ENCODE results near the gene CCNI2. TPM values are rescaled to one million over a fixed set of nuclear protein-coding genes. Genes with fewer than 3 reads are reported as not detected.

The CCNI2 gene
- total and polyA plus RNA-seq, 10 of the 15 experiments (the other 5 are each of a cell fraction or from before 2014, with no cell fraction given) = 1.8 to 8.0 (median 3.2) TPM

DNA sequence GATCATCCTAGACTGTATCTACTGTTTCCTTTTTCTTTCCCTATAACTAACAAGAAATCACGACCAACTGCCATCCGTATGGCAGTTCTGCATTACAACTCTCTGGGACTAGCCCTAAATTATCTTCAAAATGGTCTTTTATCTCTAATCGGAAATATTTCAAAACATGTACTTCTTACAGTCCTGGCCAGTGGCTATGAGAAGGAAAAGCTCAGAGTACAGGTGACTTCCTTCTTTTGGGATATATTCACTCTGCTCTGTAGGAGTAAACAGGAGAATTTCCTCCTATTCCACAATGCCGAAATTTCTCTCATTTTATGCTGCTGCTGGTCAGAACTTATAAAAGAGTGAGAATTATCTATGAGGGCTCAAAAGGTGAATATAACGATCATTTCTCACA is 31.6 kb downstream of the CCNI2 start (continued):
- TF ChIP-seq CHD4 (IDR thresholded peaks at IDR 0.05) = no peak
- TF ChIP-seq SIX5 (IDR thresholded peaks at IDR 0.05; ENCODE audit: low read depth, low read length, severe bottlenecking) = no peak
- TF ChIP-seq ZBED1 (IDR thresholded peaks at IDR 0.05; ENCODE audit: borderline replicate concordance) = no peak
- TF ChIP-seq SUPT20H (IDR thresholded peaks at IDR 0.05; ENCODE audit: borderline replicate concordance, control insufficient read depth, low read depth, low read length) = no peak
- TF ChIP-seq WRNIP1 (IDR thresholded peaks at IDR 0.05; ENCODE audit: borderline replicate concordance, low read depth, low read length) = no peak
- TF ChIP-seq SMAD5 (IDR thresholded peaks at IDR 0.05; ENCODE audit: low read depth) = no peak
- TF ChIP-seq, protein P1, sequence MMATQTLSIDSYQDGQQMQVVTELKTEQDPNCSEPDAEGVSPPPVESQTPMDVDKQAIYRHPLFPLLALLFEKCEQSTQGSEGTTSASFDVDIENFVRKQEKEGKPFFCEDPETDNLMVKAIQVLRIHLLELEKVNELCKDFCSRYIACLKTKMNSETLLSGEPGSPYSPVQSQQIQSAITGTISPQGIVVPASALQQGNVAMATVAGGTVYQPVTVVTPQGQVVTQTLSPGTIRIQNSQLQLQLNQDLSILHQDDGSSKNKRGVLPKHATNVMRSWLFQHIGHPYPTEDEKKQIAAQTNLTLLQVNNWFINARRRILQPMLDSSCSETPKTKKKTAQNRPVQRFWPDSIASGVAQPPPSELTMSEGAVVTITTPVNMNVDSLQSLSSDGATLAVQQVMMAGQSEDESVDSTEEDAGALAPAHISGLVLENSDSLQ (IDR thresholded peaks at IDR 0.05) = no peak
- no peak for TF ChIP-seq NFYA (IDR thresholded peaks at IDR 0.05; ENCODE audit: borderline replicate concordance, low read depth, low read length)
- no peak for TF ChIP-seq SIN3A (IDR thresholded peaks at IDR 0.05; ENCODE audit: low read depth, low read length)
- TF ChIP-seq YY1 (IDR thresholded peaks at IDR 0.05; ENCODE audit: low read depth, low read length) = no peak

DNA sequence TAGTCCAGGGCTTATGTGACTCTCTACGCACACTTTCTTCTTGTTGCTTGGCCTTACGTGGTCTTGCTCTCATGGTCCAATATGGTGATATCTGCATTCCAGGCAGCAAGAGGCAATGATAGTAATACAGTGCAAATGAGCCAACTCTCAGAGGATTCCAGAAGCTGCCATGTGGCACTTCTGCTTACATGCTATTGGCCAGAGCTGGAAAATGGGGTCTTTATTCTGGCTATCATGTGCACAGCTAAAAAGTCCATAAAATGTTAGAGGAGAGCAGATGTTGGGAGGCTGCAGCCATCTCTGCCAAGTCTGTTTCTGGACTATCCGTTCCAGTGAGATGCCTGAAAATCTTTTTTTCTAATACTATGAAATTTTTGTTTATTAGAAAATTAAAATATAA is 32.7 kb downstream of the CCNI2 start:
- no peak overlapping the region for H3K4me3 ChIP-seq
- BruUV-seq (replicated peaks) = no TSS peak
- TF ChIP-seq POLR2A (IDR thresholded peaks at IDR 0.05; ENCODE audit: low read depth, low read length) = no peak
- TF ChIP-seq, protein P2, sequence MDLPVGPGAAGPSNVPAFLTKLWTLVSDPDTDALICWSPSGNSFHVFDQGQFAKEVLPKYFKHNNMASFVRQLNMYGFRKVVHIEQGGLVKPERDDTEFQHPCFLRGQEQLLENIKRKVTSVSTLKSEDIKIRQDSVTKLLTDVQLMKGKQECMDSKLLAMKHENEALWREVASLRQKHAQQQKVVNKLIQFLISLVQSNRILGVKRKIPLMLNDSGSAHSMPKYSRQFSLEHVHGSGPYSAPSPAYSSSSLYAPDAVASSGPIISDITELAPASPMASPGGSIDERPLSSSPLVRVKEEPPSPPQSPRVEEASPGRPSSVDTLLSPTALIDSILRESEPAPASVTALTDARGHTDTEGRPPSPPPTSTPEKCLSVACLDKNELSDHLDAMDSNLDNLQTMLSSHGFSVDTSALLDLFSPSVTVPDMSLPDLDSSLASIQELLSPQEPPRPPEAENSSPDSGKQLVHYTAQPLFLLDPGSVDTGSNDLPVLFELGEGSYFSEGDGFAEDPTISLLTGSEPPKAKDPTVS (IDR thresholded peaks at IDR 0.05; ENCODE audit: low read depth, low read length) = no peak
- TF ChIP-seq NBN (IDR thresholded peaks at IDR 0.05) = no peak
- no peak for TF ChIP-seq TCF7 (IDR thresholded peaks at IDR 0.05; ENCODE audit: borderline replicate concordance)
- TF ChIP-seq ZSCAN29 (IDR thresholded peaks at IDR 0.05) = no peak
- no peak for TF ChIP-seq CHD1 (IDR thresholded peaks at IDR 0.05; ENCODE audit: low read depth, low read length)
- peaks cover 7% of the 10 kb centered on the region for H3K4me1 ChIP-seq (ENCODE audit: control insufficient read depth, insufficient read depth, low read length)
- no peak overlapping the region for H3K9ac ChIP-seq (ENCODE audit: control insufficient read depth, insufficient read depth, low read length)
- ChIA-PET SMC1A (ENCODE audit: uncharacterized antibody, unreplicated experiment) (interaction anchor here (2.4 to 7.5 kb wide), 3 partner anchors 12 to 29 kb away, joined by 8 to 88 read pairs (median 10); partner anchors contain the start of gene CCNI2), CTCF (interaction anchor here (0.9 kb wide), 1 partner anchor 27 kb away, joined by 3 read pairs; no protein-coding TSS in a partner anchor), POLR2A (interaction anchor here (7.2 kb wide), 1 partner anchor 27 kb away, joined by 56 read pairs; no protein-coding TSS in a partner anchor), RAD21 (ENCODE audit: unreplicated experiment) (interaction anchor here (1.3 to 2.5 kb wide), 2 partner anchors 12 to 26 kb away, joined by 3 to 9 read pairs; no protein-coding TSS in a partner anchor)
- no peaks in the 10 kb centered on the region for H3K9me3 ChIP-seq (replicated peaks; ENCODE audit: control insufficient read depth, insufficient read depth, low read length)
- 100% methylated on average over 3 of the region's 3 CpGs for WGBS (ENCODE audit: insufficient coverage, insufficient replicate concordance, low lambda C conversion rate, missing lambda C conversion rate)
- no peaks in the 10 kb centered on the region for H3K27me3 ChIP-seq (replicated peaks in 1 of 2; ENCODE audit: control insufficient read depth in 2 of 2, insufficient read depth in 2 of 2, low read length in 1 of 2)
- H4K20me1 ChIP-seq (ENCODE audit: control insufficient read depth, insufficient read depth) = no peaks in the 10 kb centered on the region
- H3K36me3 ChIP-seq (ENCODE audit: control insufficient read depth in 2 of 2, insufficient read depth in 2 of 2, low read length in 1 of 2) = no peaks in the 10 kb centered on the region
- peaks cover 9% of the 10 kb centered on the region for H3K79me2 ChIP-seq (ENCODE audit: control insufficient read depth, insufficient read depth, low read length)
- in situ Hi-C loops (cut with MboI) = no loop called here
- FAIRE-seq = no peak
- H2AFZ ChIP-seq (ENCODE audit: control insufficient read depth, low read depth, low read length) = no peak overlapping the region
- no peak overlapping the region for H3K27ac ChIP-seq (ENCODE audit: control insufficient read depth, insufficient read depth)
- no peak for DNase-seq (ENCODE audit: low read depth, low spot score)
- intact Hi-C loops (cut with micrococcal nuclease; ENCODE audit: unreplicated experiment) = no loop called here
- no peak for ATAC-seq
- H3K4me2 ChIP-seq (ENCODE audit: control insufficient read depth, insufficient read depth) = no peak overlapping the region
